Measurements from ENCODE around the gene SRRM3.
"Not testable (repeated sequence)": the region's sequence is repeated elsewhere in the genome, so short reads cannot be mapped to it uniquely, and the experiment has no call there.

SRRM3 gene

GRCh38 chr7:76267107-76267893, 65.6 kb downstream of the SRRM3 start:
- FAIRE-seq = no peak

- FAIRE-seq = no peak
Observed at GRCh38 chr7:76267894-76268183, 66.1 kb downstream of the SRRM3 start.

- no peak for FAIRE-seq
Observed at GRCh38 chr7:76268376-76268775, 66.7 kb downstream of the SRRM3 start.

GRCh38 chr7:76269895-76270294, 68.2 kb downstream of the SRRM3 start:
- FAIRE-seq = no peak

- not testable (repeated sequence) for FAIRE-seq
Observed at GRCh38 chr7:76271384-76271783, 69.7 kb downstream of the SRRM3 start.

- no peak for FAIRE-seq
Observed at GRCh38 chr7:76272142-76272541, 70.4 kb downstream of the SRRM3 start.

GRCh38 chr7:76272851-76273497, 71.3 kb downstream of the SRRM3 start:
- no peak for FAIRE-seq

GRCh38 chr7:76273503-76273902, 71.8 kb downstream of the SRRM3 start:
- no peak for FAIRE-seq

- FAIRE-seq = no peak
Observed at GRCh38 chr7:76278540-76278939, 76.8 kb downstream of the SRRM3 start.

- no peak for FAIRE-seq
Observed at GRCh38 chr7:76280408-76280807, 78.7 kb downstream of the SRRM3 start.

- FAIRE-seq = no peak
Observed at GRCh38 chr7:76281006-76281705, 79.5 kb downstream of the SRRM3 start.

GRCh38 chr7:76281706-76282343, 80.1 kb downstream of the SRRM3 start:
- no peak for FAIRE-seq

GRCh38 chr7:76282344-76283253, 80.9 kb downstream of the SRRM3 start:
- FAIRE-seq = no peak

- no peak for FAIRE-seq
Observed at GRCh38 chr7:76283254-76284159, 81.8 kb downstream of the SRRM3 start.

GRCh38 chr7:76285604-76286374, 84.1 kb downstream of the SRRM3 start:
- FAIRE-seq = no peak

GRCh38 chr7:76286842-76287403, 85.2 kb downstream of the SRRM3 start:
- no peak for FAIRE-seq

GRCh38 chr7:76290847-76291350, 89.2 kb downstream of the SRRM3 start:
- not testable (repeated sequence) for FAIRE-seq

- no peak for FAIRE-seq
Observed at GRCh38 chr7:76291351-76292212, 89.9 kb downstream of the SRRM3 start.

GRCh38 chr7:76292213-76292573, 90.5 kb downstream of the SRRM3 start:
- no peak for FAIRE-seq

Measured in endometrium (tissue), 2 donors.